ENCODE measurements around the gene RCAN1.

The RCAN1 gene

DNA sequence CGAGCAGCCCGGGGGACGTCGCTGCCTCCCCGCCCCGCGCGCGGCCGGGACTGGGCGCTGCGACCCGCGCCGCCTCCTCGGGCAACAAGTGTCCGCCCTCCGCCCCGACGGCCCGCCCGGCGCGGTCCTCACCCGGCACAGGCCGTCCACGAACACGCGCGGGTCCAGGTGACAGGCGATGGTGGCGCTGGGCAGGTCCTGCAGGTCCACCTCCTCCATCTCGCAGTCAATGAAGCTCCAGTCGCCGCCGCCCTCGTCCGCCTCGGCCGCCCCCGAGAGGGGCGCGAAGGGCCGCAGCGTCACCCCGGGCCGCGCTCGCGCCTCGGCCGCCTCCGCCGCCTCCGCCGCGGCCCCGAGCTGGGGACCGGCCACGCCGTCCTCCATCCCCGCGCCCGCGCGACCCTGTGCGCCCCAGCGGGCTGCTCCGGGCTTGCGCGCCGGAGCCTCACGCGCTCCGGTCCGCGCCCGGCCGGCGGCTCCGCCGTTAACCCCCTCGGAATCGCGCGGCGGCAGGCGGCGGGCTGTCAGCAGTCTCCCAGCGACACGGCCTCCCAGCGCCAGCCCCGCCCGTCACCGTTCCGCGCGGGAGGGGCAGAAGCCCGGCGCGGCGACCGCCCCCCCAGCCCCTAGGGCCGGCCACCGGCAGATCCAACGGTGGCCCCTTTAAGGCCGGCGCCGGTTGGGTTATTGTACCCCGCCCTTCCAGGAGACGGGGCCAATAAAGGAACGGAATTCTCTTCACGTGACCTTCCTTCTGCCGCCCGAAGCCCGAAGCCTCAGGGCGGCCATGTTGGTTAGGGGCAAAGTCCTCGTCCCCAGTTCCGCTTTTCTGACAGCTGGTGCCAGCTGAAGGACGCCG lies at the start of gene RCAN1:
Gene RCAN1, minus strand, starts transcription at position 486 of the 859 bp plus-strand sequence. Its CDS starts 102 bp downstream, at position 384.
- TF ChIP-seq, protein P1, sequence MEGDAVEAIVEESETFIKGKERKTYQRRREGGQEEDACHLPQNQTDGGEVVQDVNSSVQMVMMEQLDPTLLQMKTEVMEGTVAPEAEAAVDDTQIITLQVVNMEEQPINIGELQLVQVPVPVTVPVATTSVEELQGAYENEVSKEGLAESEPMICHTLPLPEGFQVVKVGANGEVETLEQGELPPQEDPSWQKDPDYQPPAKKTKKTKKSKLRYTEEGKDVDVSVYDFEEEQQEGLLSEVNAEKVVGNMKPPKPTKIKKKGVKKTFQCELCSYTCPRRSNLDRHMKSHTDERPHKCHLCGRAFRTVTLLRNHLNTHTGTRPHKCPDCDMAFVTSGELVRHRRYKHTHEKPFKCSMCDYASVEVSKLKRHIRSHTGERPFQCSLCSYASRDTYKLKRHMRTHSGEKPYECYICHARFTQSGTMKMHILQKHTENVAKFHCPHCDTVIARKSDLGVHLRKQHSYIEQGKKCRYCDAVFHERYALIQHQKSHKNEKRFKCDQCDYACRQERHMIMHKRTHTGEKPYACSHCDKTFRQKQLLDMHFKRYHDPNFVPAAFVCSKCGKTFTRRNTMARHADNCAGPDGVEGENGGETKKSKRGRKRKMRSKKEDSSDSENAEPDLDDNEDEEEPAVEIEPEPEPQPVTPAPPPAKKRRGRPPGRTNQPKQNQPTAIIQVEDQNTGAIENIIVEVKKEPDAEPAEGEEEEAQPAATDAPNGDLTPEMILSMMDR (IDR thresholded peaks at IDR 0.05; ENCODE audit: low read depth, low read length, missing control alignments) = no peak
- peak; percentile 73 for DNase-seq (ENCODE audit: extremely low read depth, low read depth)

GRCh38 chr21:34661848-34662247 lies 46.9 kb upstream of the RCAN1 start:
- no peak overlapping the region for H3K4me3 ChIP-seq (replicated peaks; ENCODE audit: low read depth, low read length)
- no peak for DNase-seq (ENCODE audit: extremely low read depth, low read depth)
- TF ChIP-seq, protein P1 (IDR thresholded peaks at IDR 0.05; ENCODE audit: low read depth, low read length, missing control alignments) = no peak

More for the DNA sequence above, at the start of gene RCAN1:
- H3K4me3 ChIP-seq (replicated peaks; ENCODE audit: low read depth, low read length) = peak within 1 kb of the TSS; percentile 55

DNA sequence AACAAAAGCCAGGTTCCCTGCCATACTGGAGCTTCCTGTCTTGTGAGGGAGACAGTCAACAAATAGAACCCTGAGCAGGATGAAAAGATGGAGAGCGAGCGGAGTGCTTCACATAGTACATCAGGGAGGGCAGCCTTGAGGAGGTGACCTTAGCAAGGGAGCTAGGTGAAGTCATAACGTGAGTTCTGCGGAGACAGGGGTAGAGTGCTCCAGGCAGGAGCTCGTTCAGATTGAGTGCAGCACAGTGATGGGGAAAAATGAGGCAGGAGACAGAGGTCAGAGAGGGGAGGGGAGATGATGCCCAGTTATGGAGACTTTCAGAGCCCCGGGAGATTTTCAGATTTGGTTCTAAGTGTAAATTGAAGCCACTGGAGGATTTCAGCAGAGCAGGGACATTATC lies 38.6 kb upstream of the RCAN1 start:
- no peak for DNase-seq (ENCODE audit: extremely low read depth, low read depth)
- TF ChIP-seq, protein P1 (IDR thresholded peaks at IDR 0.05; ENCODE audit: low read depth, low read length, missing control alignments) = no peak
- H3K4me3 ChIP-seq (replicated peaks; ENCODE audit: low read depth, low read length) = no peak overlapping the region

- TF ChIP-seq, protein P1 (IDR thresholded peaks at IDR 0.05; ENCODE audit: low read depth, low read length, missing control alignments) = no peak
- DNase-seq (ENCODE audit: extremely low read depth, low read depth) = no peak
- no peak overlapping the region for H3K4me3 ChIP-seq (replicated peaks; ENCODE audit: low read depth, low read length)
Observed at GRCh38 chr21:34651642-34652041, 36.7 kb upstream of the RCAN1 start.

DNA sequence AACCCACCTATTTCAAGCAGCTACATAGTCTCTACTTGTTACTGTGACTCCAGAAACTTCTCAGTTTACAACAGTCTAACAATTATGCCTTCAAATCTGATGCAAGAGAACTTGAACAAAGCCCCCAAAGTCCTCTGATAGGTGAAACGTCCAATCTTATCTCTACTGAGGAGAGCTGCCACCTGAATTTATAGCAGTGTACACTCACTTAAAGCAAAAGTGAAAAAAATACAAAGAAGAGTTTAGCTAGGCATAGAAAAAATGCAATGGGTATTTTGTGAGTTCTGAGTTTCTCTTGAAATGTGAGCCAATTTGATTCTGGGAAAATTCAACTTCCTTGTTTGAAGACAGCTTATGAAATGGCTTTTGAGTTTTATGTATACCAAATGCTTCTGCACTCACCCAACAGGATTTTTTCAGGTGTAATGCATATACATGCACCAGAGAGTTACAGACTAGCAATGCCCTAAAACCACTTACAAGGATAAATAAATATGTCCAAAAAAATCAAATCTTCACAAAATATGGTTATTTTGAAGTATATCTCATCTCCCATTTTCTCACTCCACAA lies 36.0 kb upstream of the RCAN1 start:
- no peak overlapping the region for H3K4me3 ChIP-seq (replicated peaks; ENCODE audit: low read depth, low read length)
- TF ChIP-seq, protein P1 (IDR thresholded peaks at IDR 0.05; ENCODE audit: low read depth, low read length, missing control alignments) = no peak
- no peak for DNase-seq (ENCODE audit: extremely low read depth, low read depth)

DNA sequence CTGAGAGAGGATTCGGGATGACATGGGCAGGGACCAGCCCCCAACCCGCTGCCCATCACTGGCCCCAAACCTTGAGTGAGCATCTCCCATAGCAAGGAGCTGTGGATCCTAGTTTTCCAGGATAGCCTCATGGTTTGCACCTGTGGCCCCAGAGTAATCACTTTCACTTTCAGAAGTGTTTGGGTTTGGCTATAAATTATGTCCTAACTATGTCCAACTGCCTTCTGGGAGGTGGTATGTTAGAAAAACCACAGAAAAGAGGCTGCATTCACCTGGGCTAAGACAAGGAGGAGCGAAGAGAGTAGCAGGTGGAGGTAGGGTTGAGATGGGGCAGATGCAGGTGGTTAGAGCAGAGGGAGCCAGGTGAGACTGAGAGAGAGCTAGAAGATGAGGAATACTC lies 34.5 kb upstream of the RCAN1 start:
- DNase-seq (ENCODE audit: extremely low read depth, low read depth) = no peak

More for the DNA sequence above, 34.5 kb upstream of the RCAN1 start:
- TF ChIP-seq, protein P1 (IDR thresholded peaks at IDR 0.05; ENCODE audit: low read depth, low read length, missing control alignments) = no peak
- no peak overlapping the region for H3K4me3 ChIP-seq (replicated peaks; ENCODE audit: low read depth, low read length)
